Measurements from ENCODE around the gene MYRF.

Gene MYRF

GRCh38 chr11:61752117-61752924 lies at the start of gene MYRF:
MYRF (plus strand) TSS chr11:61752636; CDS start chr11:61752745, 109 bp downstream.
- DNase-seq (ENCODE audit: low read depth in 3 of 3): peak in 2 of 3 experiments; percentile 21 to 49

- DNase-seq (ENCODE audit: low read depth in 3 of 3): no peak
These were observed 49.6 kb upstream of the MYRF start for GRCh38 chr11:61702701-61703312.

- no peak for DNase-seq (ENCODE audit: low read depth in 3 of 3)
These were observed 47.6 kb upstream of the MYRF start for GRCh38 chr11:61704838-61705237.

- DNase-seq (ENCODE audit: low read depth in 3 of 3): no peak
These were observed 45.7 kb upstream of the MYRF start for GRCh38 chr11:61706452-61707400.

- no peak for DNase-seq (ENCODE audit: low read depth in 3 of 3)
These were observed 44.9 kb upstream of the MYRF start for GRCh38 chr11:61707574-61707973.

GRCh38 chr11:61709110-61709509 lies 43.3 kb upstream of the MYRF start:
- no peak for DNase-seq (ENCODE audit: low read depth in 3 of 3)

GRCh38 chr11:61709572-61709971 lies 42.9 kb upstream of the MYRF start:
- DNase-seq (ENCODE audit: low read depth in 3 of 3): no peak

GRCh38 chr11:61710019-61710418 lies 42.4 kb upstream of the MYRF start:
- no peak for DNase-seq (ENCODE audit: low read depth in 3 of 3)

- no peak for DNase-seq (ENCODE audit: low read depth in 3 of 3)
These were observed 41.4 kb upstream of the MYRF start for GRCh38 chr11:61711037-61711436.

- no peak for DNase-seq (ENCODE audit: low read depth in 3 of 3)
These were observed 40.9 kb upstream of the MYRF start for GRCh38 chr11:61711498-61711897.

GRCh38 chr11:61712314-61712713 lies 40.1 kb upstream of the MYRF start:
- DNase-seq (ENCODE audit: low read depth in 3 of 3): no peak

- no peak for DNase-seq (ENCODE audit: low read depth in 3 of 3)
These were observed 39.6 kb upstream of the MYRF start for GRCh38 chr11:61712846-61713245.

GRCh38 chr11:61713464-61713863 lies 39.0 kb upstream of the MYRF start:
- DNase-seq (ENCODE audit: low read depth in 3 of 3): no peak

- DNase-seq (ENCODE audit: low read depth in 3 of 3): no peak
These were observed 38.5 kb upstream of the MYRF start for GRCh38 chr11:61713906-61714305.

GRCh38 chr11:61714316-61714715 lies 38.1 kb upstream of the MYRF start:
- no peak for DNase-seq (ENCODE audit: low read depth in 3 of 3)

- DNase-seq (ENCODE audit: low read depth in 3 of 3): no peak
These were observed 37.5 kb upstream of the MYRF start for GRCh38 chr11:61714916-61715315.

GRCh38 chr11:61715867-61716266 lies 36.6 kb upstream of the MYRF start:
- no peak for DNase-seq (ENCODE audit: low read depth in 3 of 3)

- DNase-seq (ENCODE audit: low read depth in 3 of 3): no peak
These were observed 35.8 kb upstream of the MYRF start for GRCh38 chr11:61716478-61717285.

GRCh38 chr11:61717286-61718033 lies 35.0 kb upstream of the MYRF start:
- DNase-seq (ENCODE audit: low read depth in 3 of 3): no peak

GRCh38 chr11:61718046-61718531 lies 34.3 kb upstream of the MYRF start:
- DNase-seq (ENCODE audit: low read depth in 3 of 3): no peak
